ENCODE measurements around the gene TBATA.

Gene TBATA

GRCh38 chr10:70809011-70809611, 23.9 kb upstream of the TBATA start:
- DNase-seq (ENCODE audit: low spot score), result no peak

GRCh38 chr10:70807556-70807955, 22.4 kb upstream of the TBATA start:
- DNase-seq (ENCODE audit: low spot score), result no peak

- no peak for DNase-seq (ENCODE audit: low spot score)
These were observed 21.7 kb upstream of the TBATA start for GRCh38 chr10:70806841-70807240.

GRCh38 chr10:70805619-70806215, 20.5 kb upstream of the TBATA start:
- no peak for DNase-seq (ENCODE audit: low spot score)

- no peak for DNase-seq (ENCODE audit: low spot score)
These were observed 19.2 kb upstream of the TBATA start for GRCh38 chr10:70804421-70804808.

- DNase-seq (ENCODE audit: low spot score), result no peak
These were observed 18.7 kb upstream of the TBATA start for GRCh38 chr10:70803775-70804420.

- DNase-seq (ENCODE audit: low spot score), result no peak
These were observed 16.7 kb upstream of the TBATA start for GRCh38 chr10:70801854-70802253.

GRCh38 chr10:70799124-70799523, 13.9 kb upstream of the TBATA start:
- no peak for DNase-seq (ENCODE audit: low spot score)

GRCh38 chr10:70797840-70798239, 12.7 kb upstream of the TBATA start:
- no peak for DNase-seq (ENCODE audit: low spot score)

GRCh38 chr10:70795613-70796012, 10.4 kb upstream of the TBATA start:
- no peak for DNase-seq (ENCODE audit: low spot score)

- no peak for DNase-seq (ENCODE audit: low spot score)
These were observed 6.3 kb upstream of the TBATA start for GRCh38 chr10:70791386-70792039.

- no peak for DNase-seq (ENCODE audit: low spot score)
These were observed 1.7 kb upstream of the TBATA start for GRCh38 chr10:70786799-70787415.

- no peak for DNase-seq (ENCODE audit: low spot score)
These were observed 706 bp downstream of the TBATA start for GRCh38 chr10:70784471-70784870.

GRCh38 chr10:70784016-70784415, 1.2 kb downstream of the TBATA start:
- DNase-seq (ENCODE audit: low spot score), result no peak

GRCh38 chr10:70782746-70783680, 2.2 kb downstream of the TBATA start:
- DNase-seq (ENCODE audit: low spot score), result no peak

- DNase-seq (ENCODE audit: low spot score), result no peak
These were observed 3.0 kb downstream of the TBATA start for GRCh38 chr10:70782086-70782745.

- DNase-seq (ENCODE audit: low spot score), result no peak
These were observed 3.6 kb downstream of the TBATA start for GRCh38 chr10:70781461-70782051.

- no peak for DNase-seq (ENCODE audit: low spot score)
These were observed 4.4 kb downstream of the TBATA start for GRCh38 chr10:70780772-70781171.

GRCh38 chr10:70780370-70780760, 4.8 kb downstream of the TBATA start:
- no peak for DNase-seq (ENCODE audit: low spot score)

GRCh38 chr10:70779511-70780369, 5.4 kb downstream of the TBATA start:
- no peak for DNase-seq (ENCODE audit: low spot score)

All from left forelimb (tissue), 1 donor.